GM12878 (cell line): ENCODE results near the gene WHAMM. TPM values are rescaled to one million over a fixed set of nuclear protein-coding genes. Genes with fewer than 3 reads are reported as not detected.

Experiments used
- ATAC-seq: fragments of 200-7000 bp; cut with Tn5 transposase; 3 replicates; pipeline ENCODE4 v1.9.1; 2020; ENCODE audit warnings: mild to moderate bottlenecking, moderate library complexity
- BruUV-seq: library from RNA; stranded (reverse); fragments of 400-500 nt; replicated peaks from 2 replicates; lab custom pipeline; 2021; lab: Mats Ljungman, UMichigan
- CTCF ChIA-PET: fragments of 300-600 bp; sonication (Branson Sonifier 250); formaldehyde crosslinking; extraction: SDS; loops from one replicate; lab custom pipeline; 2021; ENCODE audit warnings: inconsistent platforms; lab: Yijun Ruan, JAX
- POLR2A ChIA-PET: fragments of 350-600 bp; formaldehyde crosslinking; extraction: SDS; loops from one replicate; lab custom pipeline; 2021; ENCODE audit warnings: inconsistent platforms; lab: Charles Lee
- RAD21 ChIA-PET: fragments of 300-600 bp; sonication (Branson Sonifier 250); formaldehyde crosslinking; loops from one replicate; lab custom pipeline; 2023; ENCODE audit warnings: antibody characterized with exemption; ENCODE audit not compliant: unreplicated experiment; lab: Charles Lee
- SMC1A ChIA-PET: fragments of 300-600 bp; sonication (Branson Sonifier 250); formaldehyde crosslinking; loops from one replicate; lab custom pipeline; 2023; ENCODE audit not compliant: unreplicated experiment, uncharacterized antibody; lab: Charles Lee
- DNase-seq: peaks from one replicate; pipeline ENCODE4 v3.0.0-alpha.2; 2011; ENCODE audit warnings: low read depth, low spot score
- FAIRE-seq: peaks from 3 replicates; lab custom pipeline; 2011; peaks lifted over from hg19 to GRCh38; lab: Jason Lieb, UNC
- H2AFZ ChIP-seq: 2 replicates; pipeline ENCODE4 v1.6.0; 2011; ENCODE audit warnings: low read depth, low read length, control low read depth; ENCODE audit not compliant: control insufficient read depth
- H3K27ac ChIP-seq: 2 replicates; pipeline ENCODE4 v1.5.1; 2011; ENCODE audit warnings: control low read depth; ENCODE audit not compliant: control insufficient read depth, insufficient read depth
- H3K27me3 ChIP-seq, 2 experiments: replicated peaks in 1 of 2; 2 replicates each; pipeline versions ENCODE4 v1.6.0 to v1.6.1; 2011; ENCODE audit warnings: low read length in 1 of 2; ENCODE audit not compliant: control insufficient read depth in 2 of 2, insufficient read depth in 2 of 2
- H3K36me3 ChIP-seq, 2 experiments: 2 replicates each; pipeline ENCODE4 v1.5.1; 2011; ENCODE audit warnings: low read length in 1 of 2; ENCODE audit not compliant: control insufficient read depth in 2 of 2, insufficient read depth in 2 of 2
- H3K4me1 ChIP-seq: 2 replicates; pipeline ENCODE4 v1.6.1; 2011; ENCODE audit warnings: mild to moderate bottlenecking, low read length, moderate library complexity, mixed read lengths; ENCODE audit not compliant: control insufficient read depth, insufficient read depth
- H3K4me2 ChIP-seq: 2 replicates; pipeline ENCODE4 v1.6.0; 2011; ENCODE audit warnings: control low read depth; ENCODE audit not compliant: control insufficient read depth, insufficient read depth
- H3K4me3 ChIP-seq: fragments of 200-600 bp; sonication (generic); 2 replicates; pipeline ENCODE4 v1.5.1; 2016
- H3K79me2 ChIP-seq: 2 replicates; pipeline ENCODE4 v1.6.0; 2011; ENCODE audit warnings: low read length; ENCODE audit not compliant: control insufficient read depth, insufficient read depth
- H3K9ac ChIP-seq: 2 replicates; pipeline ENCODE4 v1.8.0; 2011; ENCODE audit warnings: low read length, control low read depth, mixed read lengths; ENCODE audit not compliant: control insufficient read depth, insufficient read depth
- H3K9me3 ChIP-seq: replicated peaks from 3 replicates; pipeline ENCODE4 v1.5.1; 2011; ENCODE audit warnings: mild to moderate bottlenecking, low read length; ENCODE audit not compliant: control insufficient read depth, insufficient read depth
- H4K20me1 ChIP-seq: 2 replicates; pipeline ENCODE4 v1.6.0; 2011; ENCODE audit not compliant: control insufficient read depth, insufficient read depth
- BCL11A ChIP-seq: IDR thresholded peaks from 2 replicates; pipeline ENCODE4 v1.6.1; 2011; ENCODE audit warnings: low read depth, low read length
- CBX5 ChIP-seq: sonication (generic); IDR thresholded peaks from 2 replicates; pipeline ENCODE4 v1.6.1; 2016; ENCODE audit warnings: low read depth, moderate library complexity, mild to moderate bottlenecking, inconsistent platforms
- E4F1 ChIP-seq: fragments of 450-650 bp; IDR thresholded peaks from 2 replicates; pipeline ENCODE4 v1.6.1; 2018; ENCODE audit warnings: borderline replicate concordance, mild to moderate bottlenecking; ENCODE audit not compliant: partially characterized antibody
- EZH2 ChIP-seq: IDR thresholded peaks from 2 replicates; pipeline ENCODE4 v1.6.1; 2012; ENCODE audit warnings: low read depth, mild to moderate bottlenecking, control low read depth, inconsistent platforms, low read length, borderline replicate concordance; ENCODE audit not compliant: control insufficient read depth
- HDAC2 ChIP-seq: fragments of 200-600 bp; sonication (generic); IDR thresholded peaks from 2 replicates; pipeline ENCODE4 v1.6.1; 2017
- MEF2A ChIP-seq: IDR thresholded peaks from 2 replicates; pipeline ENCODE4 v1.6.1; 2011; ENCODE audit warnings: low read depth, mild to moderate bottlenecking, low read length, moderate library complexity; ENCODE audit not compliant: insufficient read depth
- MTA2 ChIP-seq: fragments of 450-650 bp; IDR thresholded peaks from 2 replicates; pipeline ENCODE4 v1.6.1; 2016; ENCODE audit warnings: low read depth, mild to moderate bottlenecking, moderate library complexity
- NFYA ChIP-seq: IDR thresholded peaks from 2 replicates; pipeline ENCODE4 v1.6.1; 2011; ENCODE audit warnings: low read depth, mild to moderate bottlenecking, low read length, improper control_type of control experiment, borderline replicate concordance
- PAX8 ChIP-seq: fragments of 450-650 bp; IDR thresholded peaks from 2 replicates; pipeline ENCODE4 v1.6.1; 2017; ENCODE audit warnings: mild to moderate bottlenecking, moderate library complexity
- RAD21 ChIP-seq: IDR thresholded peaks from 2 replicates; pipeline ENCODE4 v1.6.1; 2011; ENCODE audit warnings: mild to moderate bottlenecking, low read depth, low read length, moderate library complexity; ENCODE audit not compliant: insufficient read depth
- RB1 ChIP-seq: fragments of 450-650 bp; formaldehyde crosslinking; IDR thresholded peaks from 2 replicates; pipeline ENCODE4 v1.6.1; 2017; ENCODE audit warnings: mild to moderate bottlenecking, borderline replicate concordance
- SMARCA5 ChIP-seq: fragments of 450-650 bp; IDR thresholded peaks from 2 replicates; pipeline ENCODE4 v1.6.1; 2017; ENCODE audit warnings: mild to moderate bottlenecking
- SPI1 ChIP-seq: IDR thresholded peaks from 2 replicates; pipeline ENCODE4 v1.6.1; 2011; ENCODE audit warnings: low read depth, mild to moderate bottlenecking, low read length, moderate library complexity, borderline replicate concordance; ENCODE audit not compliant: insufficient read depth
- ZBTB11 ChIP-seq: fragments of 450-650 bp; formaldehyde crosslinking; IDR thresholded peaks from 2 replicates; pipeline ENCODE4 v1.5.0; 2022; ENCODE audit warnings: mild to moderate bottlenecking, missing genetic modification characterization
- WGBS: methylation state at CpG from one replicate; pipeline ENCODE4 v1.1.6; 2016; ENCODE audit warnings: low lambda C conversion rate; ENCODE audit not compliant: insufficient replicate concordance, insufficient coverage; ENCODE audit errors: missing lambda C conversion rate; 5-methylcytosine and 5-hydroxymethylcytosine counted together
- in situ Hi-C: fragments of 300-500 bp; cut with MboI; formaldehyde crosslinking; loops from 9 replicates; pipeline ENCODE4 v1.14.3; 2018; ENCODE audit warnings: mixed read lengths
- intact Hi-C: fragments of 100-400 bp; cut with micrococcal nuclease; formaldehyde crosslinking; loops from one replicate; pipeline ENCODE4 v1.14.2; 2022; ENCODE audit not compliant: unreplicated experiment
- polyA plus RNA-seq, 11 experiments: library from polyadenylated mRNA; depleted of rRNA in 4 of 11; unstranded in 6 of 11; stranded (reverse) in 5 of 11; fragments of >200 nt; fragmentation: Nextera tagmentation in 4 of 11; fragmentation: Illumina TruSeq in 1 of 11; extraction: Ambion mirVana in 4 of 11; extraction: Trizol in 1 of 11; gene quantifications; 1 replicate in 1 of 11; 2 replicates in 10 of 11; pipeline versions ENCODE4 v1.2.1 to v1.2.3, GENCODE V29; 2011 to 2016; ENCODE audit warnings: inconsistent platforms in 2 of 11, missing spikeins in 2 of 11, low read depth in 1 of 11
- total RNA-seq, 4 experiments: library from RNA; depleted of rRNA in 3 of 4; stranded (reverse); fragments of >200 nt in 3 of 4; fragmentation: Illumina TruSeq in 1 of 4; extraction: Trizol in 1 of 4; gene quantifications; 2 replicates each; pipeline versions ENCODE4 v1.2.1 to v1.2.3, GENCODE V29; 2013 to 2021

Gene WHAMM
- total and polyA plus RNA-seq, 10 of the 15 experiments (the other 5 are each of a cell fraction or from before 2014, with no cell fraction given): 0.87 to 6.7 (median 2.5) TPM

GRCh38 chr15:82858932-82859331 lies 49.5 kb downstream of the WHAMM start (continued):
- TF ChIP-seq EZH2: no peak
- TF ChIP-seq PAX8: no peak
- no peak for TF ChIP-seq E4F1
- no peak for TF ChIP-seq HDAC2
- no peak for TF ChIP-seq BCL11A
- no peak for TF ChIP-seq ZBTB11 (CRISPR knock-in tag)
- TF ChIP-seq, all 136 proteins: peak for 0

- DNase-seq (no peak), ATAC-seq (no peak), FAIRE-seq (no peak)
- SMC1A ChIA-PET: no interaction called here
- no peaks in the 10 kb centered on the region for H4K20me1 ChIP-seq
- intact Hi-C loops (no loop called here), in situ Hi-C loops (no loop called here)
- H3K4me2 ChIP-seq: no peak overlapping the region
- no peaks in the 10 kb centered on the region for H3K4me1 ChIP-seq
- no peaks in the 10 kb centered on the region for H3K79me2 ChIP-seq
- CTCF ChIA-PET: interaction anchor here (0.6 kb wide), 1 partner anchor 13 kb away, joined by 3 read pairs; no protein-coding TSS in a partner anchor
- H3K27ac ChIP-seq: no peak overlapping the region
- no peaks in the 10 kb centered on the region for H3K27me3 ChIP-seq
- no peak overlapping the region for H2AFZ ChIP-seq
- POLR2A ChIA-PET: no interaction called here
- WGBS: 30% methylated on average over 6 of the region's 6 CpGs
- RAD21 ChIA-PET: no interaction called here
- no peaks in the 10 kb centered on the region for H3K36me3 ChIP-seq
- H3K4me3 ChIP-seq: no peak overlapping the region
- no TSS peak for BruUV-seq
- no peaks in the 10 kb centered on the region for H3K9me3 ChIP-seq
- H3K9ac ChIP-seq: no peak overlapping the region
- TF ChIP-seq RB1 (no peak), NFYA (no peak), MTA2 (no peak), SPI1 (no peak), SMARCA5 (no peak), RAD21 (no peak), MEF2A (no peak), CBX5 (no peak)
These were observed 53.5 kb downstream of the WHAMM start for GRCh38 chr15:82862886-82863285.
